ENCODE results near the gene CAPN10.

CAPN10 gene

DNA sequence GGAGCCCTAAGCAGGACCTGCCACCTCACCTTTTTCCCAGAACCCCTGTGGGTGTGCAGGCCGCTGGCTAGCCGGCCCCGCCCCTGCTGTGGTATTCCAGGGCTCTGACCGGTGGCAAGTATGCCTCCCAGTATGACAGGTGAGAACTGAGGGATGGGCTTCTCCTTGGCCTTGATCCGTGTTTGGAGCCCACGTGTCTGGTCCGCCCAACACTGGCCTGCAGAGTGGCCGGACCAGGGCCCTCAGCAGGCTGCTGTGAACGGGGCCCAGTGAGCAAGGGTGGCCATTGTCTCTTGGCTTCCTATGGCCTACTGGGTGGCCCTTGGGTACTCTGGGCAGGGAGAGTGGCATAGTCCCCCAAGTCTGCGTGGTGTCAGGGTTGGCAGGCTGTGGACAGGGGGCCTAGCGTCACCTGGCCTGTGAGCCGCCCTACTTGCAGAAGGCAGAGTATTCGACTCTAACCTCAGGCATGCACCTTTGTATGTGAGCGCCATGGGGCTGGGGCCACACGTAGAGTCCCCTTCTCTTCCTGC, 16.5 kb upstream of the CAPN10 start:
- H3K4me1 ChIP-seq (ENCODE audit: control insufficient read depth, insufficient read depth, low read length, poor library complexity, severe bottlenecking), result peaks cover 55% of the 10 kb centered on the region
- H3K27ac ChIP-seq (ENCODE audit: insufficient read depth, low read length, poor library complexity, severe bottlenecking), result peak overlapping the region; percentile 40
- peaks cover 38% of the 10 kb centered on the region for H3K36me3 ChIP-seq (ENCODE audit: control insufficient read depth, insufficient read depth, low read length)
- peak overlapping the region; percentile 77 for H3K4me3 ChIP-seq (ENCODE audit: insufficient read depth, low read depth, low read length, poor library complexity, severe bottlenecking)
- H3K27me3 ChIP-seq (replicated peaks; ENCODE audit: control insufficient read depth, insufficient read depth, low read length, poor library complexity, severe bottlenecking), result no peaks in the 10 kb centered on the region
- DNase-seq, result no peak
- H3K9me3 ChIP-seq (ENCODE audit: control insufficient read depth, low read length), result no peaks in the 10 kb centered on the region

DNA sequence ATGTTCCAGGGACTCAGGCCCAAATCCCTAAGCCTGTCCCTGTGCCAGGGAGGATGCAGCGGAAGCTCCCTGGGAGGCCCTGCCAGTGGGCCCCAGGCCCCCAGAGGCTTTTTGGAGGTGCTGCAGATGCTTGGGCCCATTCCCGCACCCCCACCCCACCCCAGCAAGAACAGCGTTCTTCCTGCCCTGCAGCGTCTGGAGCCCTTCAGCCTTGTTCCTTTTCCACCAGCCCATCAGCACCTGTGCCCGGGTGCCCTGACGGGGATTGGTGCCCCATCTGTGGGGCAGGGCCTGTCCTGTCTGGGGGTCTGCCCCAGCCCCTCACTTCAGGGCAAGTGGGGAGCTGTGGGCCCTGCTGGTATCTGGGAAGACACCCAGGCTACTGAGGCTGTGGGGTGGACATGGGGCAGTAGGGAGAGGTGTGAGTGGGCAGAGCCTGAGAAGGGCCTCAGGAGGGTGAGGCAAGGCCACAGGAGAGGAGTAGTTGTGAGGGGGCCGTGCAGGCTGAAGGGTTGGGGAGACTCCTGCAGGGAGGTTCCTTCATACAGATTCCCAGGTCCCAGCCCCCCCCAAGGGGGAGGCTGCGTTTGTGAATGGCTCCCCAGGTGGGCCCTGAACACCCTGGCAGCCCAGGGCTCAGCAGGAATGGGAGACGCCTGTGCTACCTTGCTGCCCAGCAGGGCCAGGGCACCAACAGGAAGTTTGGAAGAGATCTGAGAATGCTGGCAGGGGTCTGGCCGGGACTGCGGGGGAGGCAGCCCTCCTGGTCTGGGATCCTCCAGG, 15.8 kb upstream of the CAPN10 start:
- no peaks in the 10 kb centered on the region for H3K27me3 ChIP-seq (replicated peaks; ENCODE audit: control insufficient read depth, insufficient read depth, low read length, poor library complexity, severe bottlenecking)
- peaks cover 49% of the 10 kb centered on the region for H3K4me1 ChIP-seq (ENCODE audit: control insufficient read depth, insufficient read depth, low read length, poor library complexity, severe bottlenecking)
- peak overlapping the region; percentile 40 for H3K27ac ChIP-seq (ENCODE audit: insufficient read depth, low read length, poor library complexity, severe bottlenecking)
- no peak for DNase-seq
- no peak overlapping the region for H3K4me3 ChIP-seq (ENCODE audit: insufficient read depth, low read depth, low read length, poor library complexity, severe bottlenecking)
- H3K9me3 ChIP-seq (ENCODE audit: control insufficient read depth, low read length), result no peaks in the 10 kb centered on the region
- H3K36me3 ChIP-seq (ENCODE audit: control insufficient read depth, insufficient read depth, low read length), result peaks cover 44% of the 10 kb centered on the region

DNA sequence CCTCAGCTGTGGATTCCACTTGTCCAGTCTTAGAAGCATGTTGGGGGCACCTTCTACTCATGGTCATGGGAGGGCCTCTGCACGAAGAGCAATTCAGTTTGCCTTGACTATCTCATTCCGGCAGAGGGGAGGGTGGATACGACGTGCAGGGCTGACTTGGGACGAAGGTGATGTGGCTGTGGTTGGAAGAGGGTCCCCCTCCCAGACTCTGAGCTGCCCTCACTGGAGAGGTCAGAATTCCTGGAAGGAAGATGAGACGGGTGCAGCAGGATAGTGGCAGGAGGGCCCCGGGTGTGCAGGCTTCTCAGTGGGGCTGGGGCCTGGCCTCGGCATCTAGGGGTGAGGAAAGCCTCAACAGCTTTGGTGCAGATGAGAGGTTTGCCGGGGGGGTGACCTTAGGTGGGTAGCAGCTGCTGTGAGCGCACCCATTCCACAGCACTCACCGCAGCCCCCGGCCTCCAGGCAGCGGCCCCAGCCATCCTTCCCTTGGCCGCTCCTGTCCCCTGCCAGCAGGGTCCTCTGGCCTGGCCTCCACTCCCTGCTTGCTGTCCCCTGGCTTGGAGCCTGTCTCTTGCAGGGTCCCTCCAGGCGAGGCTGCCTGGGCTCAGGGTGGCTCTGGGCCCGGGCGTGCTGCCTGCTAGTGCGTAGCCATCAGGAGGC, 15.1 kb upstream of the CAPN10 start:
- Histone ChIP-seq H3K9me3 (ENCODE audit: control insufficient read depth, low read length) (no peaks in the 10 kb centered on the region), H3K27me3 (replicated peaks; ENCODE audit: control insufficient read depth, insufficient read depth, low read length, poor library complexity, severe bottlenecking) (no peaks in the 10 kb centered on the region), H3K27ac (ENCODE audit: insufficient read depth, low read length, poor library complexity, severe bottlenecking) (no peak overlapping the region), H3K4me3 (ENCODE audit: insufficient read depth, low read depth, low read length, poor library complexity, severe bottlenecking) (no peak overlapping the region), H3K36me3 (ENCODE audit: control insufficient read depth, insufficient read depth, low read length) (peaks cover 51% of the 10 kb centered on the region), H3K4me1 (ENCODE audit: control insufficient read depth, insufficient read depth, low read length, poor library complexity, severe bottlenecking) (peaks cover 44% of the 10 kb centered on the region)
- DNase-seq, result no peak

DNA sequence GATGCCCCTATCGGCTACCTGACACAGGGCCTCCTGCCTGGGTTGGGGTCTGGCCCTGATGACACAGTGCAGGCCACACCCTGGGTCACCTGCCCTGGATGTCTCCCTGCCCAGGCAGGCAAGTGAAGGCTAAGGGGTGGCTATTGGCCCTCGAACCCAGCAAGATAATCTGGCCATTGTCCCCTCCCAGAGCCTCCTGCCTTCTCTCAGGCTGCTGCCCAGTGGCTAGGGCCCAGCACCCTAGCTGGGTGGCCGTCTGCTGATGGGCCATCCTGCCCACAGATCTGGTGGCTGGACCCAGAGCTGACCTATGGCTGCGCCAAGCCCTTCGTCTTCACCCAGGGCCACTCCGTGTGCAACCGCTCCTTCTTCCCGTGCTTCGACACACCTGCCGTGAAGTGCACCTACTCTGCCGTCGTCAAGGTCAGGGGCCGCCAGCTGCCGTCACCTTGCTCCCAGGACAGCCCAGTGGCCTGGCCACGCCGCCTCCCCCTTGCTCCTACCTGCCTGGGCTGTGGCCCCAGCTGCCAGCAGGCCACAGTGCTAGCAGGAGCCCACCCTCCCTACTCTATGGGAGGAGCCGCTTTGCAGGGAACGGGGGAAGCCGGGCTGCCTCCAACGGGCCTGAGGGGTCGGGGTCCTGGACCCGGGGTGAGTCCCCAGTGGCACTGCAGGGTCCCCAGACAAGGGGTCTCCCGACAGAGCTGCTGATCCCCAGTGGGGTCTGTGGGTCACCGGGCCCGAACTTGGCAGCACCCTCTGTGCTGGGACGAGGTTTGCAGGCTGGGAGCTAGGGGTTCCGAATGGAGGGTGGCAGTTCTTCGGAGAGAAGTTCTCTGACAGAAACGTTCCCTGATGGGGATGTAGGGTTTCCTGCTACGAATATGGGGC, 14.1 kb upstream of the CAPN10 start:
- Histone ChIP-seq H3K36me3 (ENCODE audit: control insufficient read depth, insufficient read depth, low read length) (peaks cover 61% of the 10 kb centered on the region), H3K9me3 (ENCODE audit: control insufficient read depth, low read length) (no peaks in the 10 kb centered on the region), H3K4me3 (ENCODE audit: insufficient read depth, low read depth, low read length, poor library complexity, severe bottlenecking) (no peak overlapping the region), H3K27ac (ENCODE audit: insufficient read depth, low read length, poor library complexity, severe bottlenecking) (peak overlapping the region; percentile 37), H3K4me1 (ENCODE audit: control insufficient read depth, insufficient read depth, low read length, poor library complexity, severe bottlenecking) (peaks cover 35% of the 10 kb centered on the region), H3K27me3 (replicated peaks; ENCODE audit: control insufficient read depth, insufficient read depth, low read length, poor library complexity, severe bottlenecking) (no peaks in the 10 kb centered on the region)
- no peak for DNase-seq

DNA sequence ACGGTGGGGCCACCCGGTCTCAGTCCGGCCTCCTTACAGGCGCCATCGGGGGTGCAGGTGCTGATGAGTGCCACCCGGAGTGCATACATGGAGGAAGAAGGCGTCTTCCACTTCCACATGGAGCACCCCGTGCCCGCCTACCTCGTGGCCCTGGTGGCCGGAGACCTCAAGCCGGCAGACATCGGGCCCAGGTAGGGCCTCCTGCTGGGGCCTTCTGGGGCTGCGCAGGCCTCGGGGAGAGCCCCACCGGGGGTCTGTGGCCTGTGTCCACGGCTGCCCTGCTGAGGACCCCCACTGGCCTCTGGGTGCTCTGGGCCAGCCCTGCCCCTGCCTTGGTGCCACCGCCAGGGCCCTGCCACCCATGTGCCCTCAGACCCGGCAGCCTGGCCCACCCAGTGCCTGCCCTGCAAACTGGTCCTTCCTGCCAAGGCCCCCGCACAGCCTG, 13.4 kb upstream of the CAPN10 start:
- peaks cover 68% of the 10 kb centered on the region for H3K36me3 ChIP-seq (ENCODE audit: control insufficient read depth, insufficient read depth, low read length)
- H3K9me3 ChIP-seq (ENCODE audit: control insufficient read depth, low read length), result no peaks in the 10 kb centered on the region
- H3K4me1 ChIP-seq (ENCODE audit: control insufficient read depth, insufficient read depth, low read length, poor library complexity, severe bottlenecking), result peaks cover 28% of the 10 kb centered on the region
- H3K27me3 ChIP-seq (replicated peaks; ENCODE audit: control insufficient read depth, insufficient read depth, low read length, poor library complexity, severe bottlenecking), result no peaks in the 10 kb centered on the region
- no peak overlapping the region for H3K27ac ChIP-seq (ENCODE audit: insufficient read depth, low read length, poor library complexity, severe bottlenecking)
- H3K4me3 ChIP-seq (ENCODE audit: insufficient read depth, low read depth, low read length, poor library complexity, severe bottlenecking), result no peak overlapping the region
- no peak for DNase-seq

DNA sequence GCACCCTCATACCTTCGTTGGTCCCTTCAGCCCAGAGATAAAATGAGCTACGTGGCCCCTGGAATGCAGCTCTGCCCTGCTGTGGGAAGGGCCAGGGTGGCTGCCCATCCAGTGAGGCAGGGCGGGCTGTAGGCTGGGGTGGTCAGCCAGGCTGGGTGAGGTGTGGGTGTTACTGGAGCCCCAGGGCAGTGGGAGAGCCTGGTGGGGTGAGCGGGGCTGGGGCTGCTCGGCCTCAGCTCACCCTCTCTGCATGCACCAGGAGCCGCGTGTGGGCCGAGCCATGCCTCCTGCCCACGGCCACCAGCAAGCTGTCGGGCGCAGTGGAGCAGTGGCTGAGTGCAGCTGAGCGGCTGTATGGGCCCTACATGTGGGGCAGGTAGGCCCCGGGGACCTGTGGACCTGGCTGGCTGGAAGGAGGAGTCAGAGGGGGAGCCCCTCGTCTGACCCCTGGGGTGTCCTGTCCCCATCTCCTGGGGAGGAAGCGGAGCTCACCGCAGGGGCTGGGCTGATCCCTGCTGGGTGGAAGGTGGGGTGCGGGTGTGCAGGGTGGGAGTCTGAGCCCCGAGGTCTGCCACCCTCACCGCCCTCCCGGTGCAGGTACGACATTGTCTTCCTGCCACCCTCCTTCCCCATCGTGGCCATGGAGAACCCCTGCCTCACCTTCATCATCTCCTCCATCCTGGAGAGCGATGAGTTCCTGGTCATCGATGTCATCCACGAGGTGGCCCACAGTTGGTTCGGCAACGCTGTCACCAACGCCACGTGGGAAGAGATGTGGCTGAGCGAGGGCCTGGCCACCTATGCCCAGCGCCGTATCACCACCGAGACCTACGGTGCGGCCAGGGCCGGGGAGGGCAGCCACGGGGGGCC, 12.8 kb upstream of the CAPN10 start:
- no peak overlapping the region for H3K27ac ChIP-seq (ENCODE audit: insufficient read depth, low read length, poor library complexity, severe bottlenecking)
- peaks cover 32% of the 10 kb centered on the region for H3K4me1 ChIP-seq (ENCODE audit: control insufficient read depth, insufficient read depth, low read length, poor library complexity, severe bottlenecking)
- DNase-seq, result no peak
- H3K27me3 ChIP-seq (replicated peaks; ENCODE audit: control insufficient read depth, insufficient read depth, low read length, poor library complexity, severe bottlenecking), result no peaks in the 10 kb centered on the region
- peaks cover 75% of the 10 kb centered on the region for H3K36me3 ChIP-seq (ENCODE audit: control insufficient read depth, insufficient read depth, low read length)
- no peak overlapping the region for H3K4me3 ChIP-seq (ENCODE audit: insufficient read depth, low read depth, low read length, poor library complexity, severe bottlenecking)
- H3K9me3 ChIP-seq (ENCODE audit: control insufficient read depth, low read length), result no peaks in the 10 kb centered on the region

DNA sequence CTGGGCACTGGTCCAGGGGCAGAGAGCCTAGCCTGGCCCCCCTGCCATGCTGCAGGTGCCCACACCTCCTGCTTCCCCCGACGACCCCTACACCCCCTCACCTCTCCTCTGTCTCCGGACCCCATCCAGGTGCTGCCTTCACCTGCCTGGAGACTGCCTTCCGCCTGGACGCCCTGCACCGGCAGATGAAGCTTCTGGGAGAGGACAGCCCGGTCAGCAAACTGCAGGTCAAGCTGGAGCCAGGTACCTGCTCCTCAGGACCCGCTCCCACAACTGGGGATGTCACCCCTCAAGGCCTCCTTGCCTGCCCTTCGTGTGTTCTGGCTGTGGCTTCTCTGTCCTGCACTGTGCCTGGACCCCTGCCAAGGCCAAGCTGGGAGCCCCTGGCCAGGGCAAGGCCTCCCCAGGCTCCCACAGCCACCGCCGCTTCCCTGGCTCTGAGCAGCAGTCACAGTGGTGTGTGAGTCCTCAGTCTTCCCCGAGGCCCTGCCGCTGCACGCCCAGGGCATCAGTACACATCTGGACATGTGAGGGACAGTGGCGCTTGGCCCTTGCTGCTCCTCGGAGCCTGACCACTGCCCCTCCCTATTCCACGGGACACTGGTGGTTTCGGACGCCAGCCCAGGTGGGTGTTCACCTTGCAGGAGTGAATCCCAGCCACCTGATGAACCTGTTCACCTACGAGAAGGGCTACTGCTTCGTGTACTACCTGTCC, 12.0 kb upstream of the CAPN10 start:
- Histone ChIP-seq H3K4me1 (ENCODE audit: control insufficient read depth, insufficient read depth, low read length, poor library complexity, severe bottlenecking) (peaks cover 33% of the 10 kb centered on the region), H3K4me3 (ENCODE audit: insufficient read depth, low read depth, low read length, poor library complexity, severe bottlenecking) (no peak overlapping the region), H3K36me3 (ENCODE audit: control insufficient read depth, insufficient read depth, low read length) (peaks cover 75% of the 10 kb centered on the region), H3K27me3 (replicated peaks; ENCODE audit: control insufficient read depth, insufficient read depth, low read length, poor library complexity, severe bottlenecking) (no peaks in the 10 kb centered on the region), H3K27ac (ENCODE audit: insufficient read depth, low read length, poor library complexity, severe bottlenecking) (no peak overlapping the region), H3K9me3 (ENCODE audit: control insufficient read depth, low read length) (no peaks in the 10 kb centered on the region)
- DNase-seq, result no peak

DNA sequence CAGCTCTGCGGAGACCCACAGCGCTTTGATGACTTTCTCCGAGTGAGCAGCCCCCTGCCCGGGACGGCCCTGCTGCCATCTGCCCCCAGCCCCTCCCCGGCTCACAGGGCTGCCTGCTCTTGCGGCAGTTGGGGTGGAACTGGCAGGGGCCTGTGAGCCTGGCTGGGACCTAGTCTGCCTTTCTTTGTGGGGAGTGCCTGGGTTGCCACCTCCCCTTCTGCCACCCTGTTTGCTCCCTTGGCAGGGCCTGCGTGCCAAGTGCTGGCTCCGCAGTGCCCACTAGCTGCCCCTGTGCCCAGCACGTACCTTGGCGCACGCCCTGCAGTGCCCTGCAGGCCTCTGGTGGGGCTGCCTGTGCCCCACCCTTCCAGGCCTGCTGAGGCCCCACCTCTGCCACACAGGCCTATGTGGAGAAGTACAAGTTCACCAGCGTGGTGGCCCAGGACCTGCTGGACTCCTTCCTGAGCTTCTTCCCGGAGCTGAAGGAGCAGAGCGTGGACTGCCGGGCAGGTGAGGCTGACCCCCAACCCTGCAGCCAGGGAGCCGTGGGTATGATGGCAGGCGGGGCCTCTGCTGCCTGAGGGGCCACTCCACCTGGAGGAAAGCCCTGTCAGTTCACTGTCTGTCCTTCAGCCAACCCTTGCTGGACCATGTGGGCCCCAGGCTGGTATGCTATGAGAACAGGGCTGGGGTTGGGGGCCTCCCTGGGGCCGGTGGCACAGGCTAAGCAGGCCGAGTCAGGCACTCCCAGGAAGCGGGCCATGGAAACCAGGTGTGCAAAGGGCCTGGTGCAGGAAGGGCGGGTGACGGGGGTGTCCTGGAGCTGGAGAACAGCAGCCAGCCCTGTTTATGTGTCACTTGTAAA, 11.2 kb upstream of the CAPN10 start:
- peaks cover 32% of the 10 kb centered on the region for H3K4me1 ChIP-seq (ENCODE audit: control insufficient read depth, insufficient read depth, low read length, poor library complexity, severe bottlenecking)
- H3K4me3 ChIP-seq (ENCODE audit: insufficient read depth, low read depth, low read length, poor library complexity, severe bottlenecking), result no peak overlapping the region
- H3K27me3 ChIP-seq (replicated peaks; ENCODE audit: control insufficient read depth, insufficient read depth, low read length, poor library complexity, severe bottlenecking), result no peaks in the 10 kb centered on the region
- no peak overlapping the region for H3K27ac ChIP-seq (ENCODE audit: insufficient read depth, low read length, poor library complexity, severe bottlenecking)
- no peak for DNase-seq
- H3K9me3 ChIP-seq (ENCODE audit: control insufficient read depth, low read length), result no peaks in the 10 kb centered on the region
- peaks cover 75% of the 10 kb centered on the region for H3K36me3 ChIP-seq (ENCODE audit: control insufficient read depth, insufficient read depth, low read length)
